Thoracic aorta (tissue), 2 donors: Measurements from ENCODE around the gene WDFY1. TPM values are rescaled to one million over a fixed set of nuclear protein-coding genes. Genes with fewer than 3 reads are reported as not detected.

Experiments used
- ATAC-seq: fragments of 150-250 bp; one replicate; pipeline ENCODE4 v1.8.0; 2017; ENCODE audit warnings: low read depth; ENCODE audit not compliant: insufficient number of reproducible peaks, low FRiP score
- DNase-seq: peaks from one replicate; pipeline ENCODE4 v3.0.0-alpha.2; 2020; ENCODE audit warnings: low spot score
- H3K27ac ChIP-seq, 2 donors: fragments of 200-600 bp; sonication (generic); 1 replicate in 1 of 2; 2 replicates in 1 of 2; pipeline ENCODE4 v1.5.1; 2016; ENCODE audit warnings: mild to moderate bottlenecking in 2 of 2, moderate library complexity in 2 of 2
- H3K27me3 ChIP-seq: fragments of 200-600 bp; sonication (generic); replicated peaks from 2 replicates; pipeline ENCODE4 v1.6.0; 2016; ENCODE audit warnings: mild to moderate bottlenecking; ENCODE audit not compliant: insufficient read depth
- H3K36me3 ChIP-seq: fragments of 200-600 bp; sonication (generic); one replicate; pipeline ENCODE4 v1.5.1; 2016
- H3K4me1 ChIP-seq, 2 donors: fragments of 200-600 bp; sonication (generic); 1 replicate in 1 of 2; 2 replicates in 1 of 2; pipeline versions ENCODE4 v1.5.1 to v1.6.0; 2016; ENCODE audit warnings: low read depth in 2 of 2, mild to moderate bottlenecking in 1 of 2; ENCODE audit not compliant: control insufficient read depth in 1 of 2
- H3K4me3 ChIP-seq: fragments of 200-600 bp; sonication (generic); 2 replicates; pipeline ENCODE4 v1.5.1; 2016; ENCODE audit warnings: mild to moderate bottlenecking
- H3K9me3 ChIP-seq: fragments of 200-600 bp; sonication (generic); 2 replicates; pipeline ENCODE4 v1.5.1; 2016
- total RNA-seq, 2 donors: library from RNA; depleted of rRNA; stranded (reverse); fragments of >200 nt; gene quantifications; one replicate each; pipeline versions ENCODE4 v1.1.0 to v1.2.3, GENCODE V29; 2016
- TF ChIP-seq, protein P1 (sequence below): fragments of 200-600 bp; sonication (generic); IDR thresholded peaks from one replicate; pipeline ENCODE4 v1.5.1; 2019; ENCODE audit warnings: antibody characterized with exemption

WDFY1 gene
- total RNA-seq, 2 donors from 2014 or later = 51.4 to 64.0 TPM

DNA sequence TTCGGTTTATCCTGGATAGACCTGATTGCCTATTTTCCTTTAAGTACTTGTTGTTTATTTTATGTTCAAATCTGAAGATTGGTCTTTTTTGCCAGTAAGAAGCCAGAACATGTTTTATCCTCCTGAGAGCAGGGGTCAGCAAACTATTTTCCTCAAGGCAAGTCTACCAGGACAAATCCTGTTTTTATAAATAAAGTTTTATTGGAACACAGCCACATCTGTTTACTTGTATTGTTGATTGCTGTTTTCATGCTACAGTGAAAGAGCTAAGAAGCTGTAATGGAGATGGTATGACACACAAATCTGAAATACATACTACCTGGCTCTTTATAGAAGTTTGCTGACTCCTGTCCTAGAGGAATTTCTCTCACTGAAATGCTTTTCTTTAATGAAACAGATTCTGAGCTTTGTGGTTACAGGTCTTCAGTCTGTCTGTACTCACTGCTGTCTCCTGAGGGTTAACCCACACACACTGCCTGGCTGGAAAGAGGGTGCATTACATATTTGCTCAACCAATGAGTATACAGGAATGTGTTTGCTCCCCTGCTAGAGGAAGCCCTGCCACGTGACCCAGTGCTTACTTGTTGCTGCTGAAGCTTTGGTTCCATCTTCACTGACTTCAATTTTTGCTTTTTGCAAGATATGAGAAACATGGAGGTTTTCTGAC is 34.7 kb upstream of the WDFY1 start:
- no peak overlapping the region for H3K27ac ChIP-seq
- H3K27me3 ChIP-seq = no peaks in the 10 kb centered on the region
- TF ChIP-seq, protein P1, sequence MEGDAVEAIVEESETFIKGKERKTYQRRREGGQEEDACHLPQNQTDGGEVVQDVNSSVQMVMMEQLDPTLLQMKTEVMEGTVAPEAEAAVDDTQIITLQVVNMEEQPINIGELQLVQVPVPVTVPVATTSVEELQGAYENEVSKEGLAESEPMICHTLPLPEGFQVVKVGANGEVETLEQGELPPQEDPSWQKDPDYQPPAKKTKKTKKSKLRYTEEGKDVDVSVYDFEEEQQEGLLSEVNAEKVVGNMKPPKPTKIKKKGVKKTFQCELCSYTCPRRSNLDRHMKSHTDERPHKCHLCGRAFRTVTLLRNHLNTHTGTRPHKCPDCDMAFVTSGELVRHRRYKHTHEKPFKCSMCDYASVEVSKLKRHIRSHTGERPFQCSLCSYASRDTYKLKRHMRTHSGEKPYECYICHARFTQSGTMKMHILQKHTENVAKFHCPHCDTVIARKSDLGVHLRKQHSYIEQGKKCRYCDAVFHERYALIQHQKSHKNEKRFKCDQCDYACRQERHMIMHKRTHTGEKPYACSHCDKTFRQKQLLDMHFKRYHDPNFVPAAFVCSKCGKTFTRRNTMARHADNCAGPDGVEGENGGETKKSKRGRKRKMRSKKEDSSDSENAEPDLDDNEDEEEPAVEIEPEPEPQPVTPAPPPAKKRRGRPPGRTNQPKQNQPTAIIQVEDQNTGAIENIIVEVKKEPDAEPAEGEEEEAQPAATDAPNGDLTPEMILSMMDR = no peak
- DNase-seq (no peak), ATAC-seq (no peak)
- no peaks in the 10 kb centered on the region for H3K9me3 ChIP-seq
- no peaks in the 10 kb centered on the region for H3K36me3 ChIP-seq
- H3K4me3 ChIP-seq = no peak overlapping the region
- no peaks in the 10 kb centered on the region for H3K4me1 ChIP-seq

DNA sequence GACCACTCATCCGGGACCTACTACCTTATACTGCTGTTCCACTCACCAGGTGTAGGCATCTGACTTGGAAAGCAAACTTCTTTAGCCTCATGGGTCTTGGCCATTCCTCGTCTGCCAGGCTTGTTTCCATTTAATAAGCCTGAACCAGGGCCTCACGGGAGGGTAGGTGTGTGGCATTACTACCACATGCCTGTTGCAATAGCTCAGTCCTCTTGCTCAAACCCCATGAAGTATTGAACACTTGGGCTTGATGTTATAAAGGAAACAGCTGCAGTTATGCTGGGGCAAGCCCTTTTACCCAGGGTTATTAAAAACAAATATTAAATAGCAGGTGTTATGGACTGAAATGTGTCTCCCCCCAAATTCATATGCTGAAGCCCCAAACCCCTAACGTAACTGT is 33.3 kb upstream of the WDFY1 start:
- TF ChIP-seq, protein P1 = no peak
- H3K9me3 ChIP-seq = no peaks in the 10 kb centered on the region

DNA sequence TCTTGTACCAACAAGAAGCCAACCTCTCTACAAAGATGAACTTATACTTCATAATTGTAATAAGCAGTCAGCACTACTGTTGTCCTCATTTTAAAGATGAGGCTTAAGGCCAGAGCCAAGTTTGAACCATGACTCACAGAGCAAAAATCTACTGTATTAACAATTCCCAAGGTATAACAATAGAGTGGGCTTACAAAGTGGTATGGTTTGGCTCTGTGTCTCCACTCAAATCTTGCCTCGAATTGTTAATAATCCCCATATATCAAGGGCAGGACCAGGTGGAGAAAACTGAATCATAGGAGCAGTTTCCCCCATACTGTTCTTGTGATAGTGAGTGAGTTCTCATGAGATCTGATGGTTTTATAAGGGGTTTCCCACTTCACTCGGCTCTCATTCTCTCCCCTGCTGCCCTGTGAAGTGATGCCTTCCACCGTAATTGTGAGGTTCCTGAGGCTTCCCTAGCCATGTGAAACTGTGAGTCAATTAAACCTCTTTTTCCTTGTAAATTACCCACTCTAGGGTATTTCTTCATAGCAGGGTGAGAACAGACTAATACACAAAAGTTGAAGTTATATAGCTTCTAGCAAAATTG is 31.6 kb upstream of the WDFY1 start:
- TF ChIP-seq, protein P1 = no peak
- H3K36me3 ChIP-seq = no peaks in the 10 kb centered on the region
- H3K27me3 ChIP-seq = no peaks in the 10 kb centered on the region
- H3K4me1 ChIP-seq = no peaks in the 10 kb centered on the region
- H3K9me3 ChIP-seq = no peaks in the 10 kb centered on the region
- no peak for ATAC-seq
- H3K4me3 ChIP-seq = no peak overlapping the region
- H3K27ac ChIP-seq = no peak overlapping the region
- DNase-seq = no peak

More for the DNA sequence above, 33.3 kb upstream of the WDFY1 start:
- Histone ChIP-seq H3K27me3 (no peaks in the 10 kb centered on the region), H3K4me3 (no peak overlapping the region), H3K27ac (no peak overlapping the region), H3K36me3 (no peaks in the 10 kb centered on the region), H3K4me1 (no peaks in the 10 kb centered on the region)
- DNase-seq (no peak), ATAC-seq (no peak)

DNA sequence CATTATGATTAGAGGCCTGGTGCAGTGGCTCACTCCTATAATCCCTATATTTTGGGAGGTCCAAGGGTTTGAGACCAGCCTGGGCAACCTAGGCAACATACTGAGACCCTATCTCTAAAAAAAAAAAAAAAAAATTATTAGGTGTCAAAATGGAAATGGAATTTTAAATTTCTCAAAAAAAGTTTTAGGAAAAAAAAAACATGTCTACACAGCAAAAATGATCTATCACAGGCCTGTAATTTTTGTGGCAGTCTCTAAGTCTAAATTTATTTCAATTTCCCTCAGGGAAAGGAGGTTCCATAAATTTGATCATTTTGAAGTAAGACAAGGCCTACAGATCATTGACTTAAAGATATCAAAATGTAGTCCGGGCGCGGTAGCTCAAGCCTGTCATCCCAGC is 28.5 kb upstream of the WDFY1 start:
- Histone ChIP-seq H3K9me3 (no peaks in the 10 kb centered on the region), H3K4me3 (no peak overlapping the region), H3K36me3 (peaks cover under 1% of the 10 kb centered on the region), H3K27ac (no peak overlapping the region), H3K4me1 (no peaks in the 10 kb centered on the region), H3K27me3 (no peaks in the 10 kb centered on the region)
- TF ChIP-seq, protein P1 = no peak
- no peak for ATAC-seq
- DNase-seq = no peak

DNA sequence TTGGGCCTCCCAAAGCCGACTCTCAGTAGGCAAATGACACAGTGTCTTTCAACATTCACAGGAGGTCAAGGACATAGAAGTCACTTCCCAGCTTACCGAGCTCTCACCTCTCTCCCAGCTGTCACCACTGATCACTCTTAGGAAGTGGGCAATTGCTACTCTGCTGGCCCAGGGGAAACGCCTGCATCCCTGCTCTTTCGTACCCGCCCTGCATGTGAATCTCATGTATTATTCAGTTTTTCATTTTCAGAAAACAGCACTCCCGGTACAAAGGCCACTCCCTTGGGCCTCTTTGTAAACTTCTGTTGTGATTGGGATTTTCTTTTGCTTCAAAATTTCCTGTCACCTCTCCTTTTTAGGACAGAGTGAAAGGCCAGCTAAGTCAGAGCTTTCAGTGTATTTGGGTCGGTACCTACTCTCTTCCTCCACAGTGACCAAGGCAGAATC is 27.5 kb upstream of the WDFY1 start:
- H3K4me1 ChIP-seq = no peaks in the 10 kb centered on the region
- DNase-seq = no peak
- H3K27ac ChIP-seq = no peak overlapping the region
- TF ChIP-seq, protein P1 = no peak
- H3K36me3 ChIP-seq = peaks cover 5% of the 10 kb centered on the region
- H3K9me3 ChIP-seq = no peaks in the 10 kb centered on the region
- no peak overlapping the region for H3K4me3 ChIP-seq
- no peak for ATAC-seq
- H3K27me3 ChIP-seq = no peaks in the 10 kb centered on the region
